Stimulated activated memory B cell treated with anti-CD40 and anti-IgM and Interleukin-4, amounts not matched to agents 10 μg/mL and 1 μg/mL and 100 μg/mL, for 72 hours (primary cell): ENCODE results near the gene PLOD3.

ENCODE experiments used
- ATAC-seq: fragments of 150-1000 bp; cut with Tn5 transposase; 2 replicates; pipeline ENCODE4 v1.10.0; 2021
- H3K27ac Mint-ChIP-seq: one replicate; pipeline ENCODE4 v1.8.0; 2022; ENCODE audit warnings: mild to moderate bottlenecking, mixed read lengths
- H3K27me3 Mint-ChIP-seq: one replicate; pipeline ENCODE4 v1.8.0; 2022; ENCODE audit warnings: mixed read lengths
- H3K36me3 Mint-ChIP-seq: one replicate; pipeline ENCODE4 v1.8.0; 2022; ENCODE audit warnings: mixed read lengths
- H3K4me1 Mint-ChIP-seq: one replicate; pipeline ENCODE4 v1.8.0; 2022; ENCODE audit warnings: mixed read lengths
- H3K4me3 Mint-ChIP-seq: one replicate; pipeline ENCODE4 v1.8.0; 2022; ENCODE audit warnings: mild to moderate bottlenecking, moderate library complexity, mixed read lengths
- H3K9me3 Mint-ChIP-seq: one replicate; pipeline ENCODE4 v1.8.0; 2022; ENCODE audit warnings: mixed read lengths

Gene PLOD3

DNA sequence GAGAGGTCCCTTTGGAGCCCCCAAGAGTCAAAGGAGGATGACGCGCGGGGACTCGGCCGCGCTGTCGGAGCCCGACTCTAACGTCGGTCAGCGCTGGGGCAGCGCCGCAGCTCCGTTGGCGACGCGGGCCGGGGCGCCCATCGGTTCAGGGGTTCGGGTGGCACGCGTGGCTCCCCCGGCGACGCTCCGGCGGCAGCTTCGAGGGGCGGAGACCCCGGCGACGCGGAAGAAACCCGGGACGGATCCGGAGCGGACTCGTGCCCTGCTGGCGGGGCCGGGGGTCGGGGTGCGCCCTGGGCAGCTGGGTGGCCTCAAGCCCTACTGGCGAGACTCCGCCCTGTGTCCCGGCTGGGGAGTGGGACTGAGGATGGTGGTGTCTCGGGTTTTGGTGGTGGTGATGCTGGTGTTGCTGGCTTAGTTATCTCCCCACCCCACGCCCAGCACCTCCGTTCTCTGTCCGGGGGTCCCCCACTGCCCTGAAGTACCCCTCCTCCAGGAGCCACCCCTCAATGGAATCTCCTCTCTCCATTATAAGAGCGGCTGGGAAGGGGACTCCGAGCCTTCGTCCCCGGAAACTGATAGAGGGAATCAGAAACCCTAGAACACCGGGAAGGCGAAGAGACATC lies 37.1 kb downstream of the PLOD3 start, which contains the start of gene NAT16:
NAT16 (minus strand) TSS at position 164 of the 626 bp plus-strand sequence. CDS start 5,486 bp downstream, outside the sequence.
- H3K36me3 Mint-ChIP-seq, result no peaks in the 10 kb centered on the region
- peaks cover 23% of the 10 kb centered on the region for H3K4me1 Mint-ChIP-seq
- peaks cover 82% of the 10 kb centered on the region for H3K27me3 Mint-ChIP-seq
- peak within 1 kb of the TSS; percentile 42 for H3K27ac Mint-ChIP-seq
- H3K4me3 Mint-ChIP-seq, result peak within 1 kb of the TSS; percentile 73
- peak; percentile 47 for ATAC-seq
- H3K9me3 Mint-ChIP-seq, result no peaks in the 10 kb centered on the region

DNA sequence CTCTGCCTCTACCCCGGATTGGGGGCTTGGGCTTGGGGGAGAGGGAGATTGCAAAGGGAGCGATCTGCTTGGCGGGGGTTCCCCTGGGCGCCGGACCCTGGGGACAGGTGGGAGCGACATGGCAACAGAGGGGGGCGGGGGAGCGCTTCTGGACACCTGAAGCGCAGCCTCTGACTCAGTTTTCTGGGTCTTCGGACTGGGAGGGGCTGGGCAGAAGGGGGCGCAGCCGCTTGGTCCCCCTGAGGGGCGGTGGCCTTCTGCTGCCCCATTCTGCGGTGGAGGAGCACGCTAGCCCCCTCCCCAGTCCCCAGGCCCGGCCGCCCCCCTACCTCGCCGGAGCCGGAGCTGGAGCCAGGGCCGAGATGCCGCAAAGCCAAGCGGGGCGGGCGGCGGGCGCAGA lies 37.7 kb downstream of the PLOD3 start:
- no peak for ATAC-seq
- H3K36me3 Mint-ChIP-seq, result no peaks in the 10 kb centered on the region
- H3K4me1 Mint-ChIP-seq, result peaks cover 29% of the 10 kb centered on the region
- H3K27me3 Mint-ChIP-seq, result peaks cover 82% of the 10 kb centered on the region
- H3K27ac Mint-ChIP-seq, result no peak overlapping the region
- H3K9me3 Mint-ChIP-seq, result no peaks in the 10 kb centered on the region
- no peak overlapping the region for H3K4me3 Mint-ChIP-seq

DNA sequence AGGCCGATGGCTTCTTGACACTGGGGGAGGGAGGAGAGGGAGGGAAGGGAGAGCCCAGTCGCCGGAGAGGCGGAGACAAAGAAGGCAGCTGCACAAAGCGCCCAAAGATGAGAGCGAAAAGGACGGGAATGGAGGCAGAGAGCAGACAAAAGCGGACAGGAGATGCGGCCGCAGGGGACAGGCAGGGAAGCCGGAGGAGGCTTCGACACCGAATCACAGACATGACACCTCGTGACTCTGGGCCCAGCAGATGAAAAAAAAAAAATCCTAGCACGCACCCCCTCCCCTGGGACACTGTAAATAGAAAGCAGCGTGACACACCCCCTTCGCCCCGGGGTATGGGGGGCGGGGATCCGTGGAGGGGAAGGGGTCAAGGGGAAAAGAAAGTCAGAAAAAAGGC lies 38.3 kb downstream of the PLOD3 start:
- ATAC-seq, result peak; percentile 45
- Mint-ChIP-seq H3K9me3 (peaks cover 1% of the 10 kb centered on the region), H3K4me3 (peak overlapping the region; percentile 73), H3K27ac (peak overlapping the region; percentile 42), H3K27me3 (peaks cover 83% of the 10 kb centered on the region), H3K4me1 (peaks cover 35% of the 10 kb centered on the region), H3K36me3 (no peaks in the 10 kb centered on the region)

DNA sequence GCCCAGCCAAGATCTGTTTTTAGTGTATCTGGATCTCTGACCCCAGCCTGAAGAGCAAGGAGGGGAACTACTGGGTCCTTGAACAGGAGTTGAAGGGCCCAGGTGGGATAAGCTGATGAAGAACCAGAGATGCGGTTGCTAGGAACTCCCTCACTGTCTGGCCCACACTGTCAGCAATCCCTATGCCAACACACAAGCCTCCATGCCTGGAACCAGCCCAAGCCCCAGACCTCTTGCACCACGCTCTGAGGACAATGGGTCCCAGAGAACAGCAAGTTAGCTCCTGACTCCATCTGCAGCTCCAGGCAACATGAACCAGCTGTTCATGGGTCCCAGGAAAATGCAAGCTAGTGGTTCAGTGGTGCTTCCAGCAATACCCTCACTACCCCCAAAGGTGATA lies 39.7 kb downstream of the PLOD3 start:
- no peak for ATAC-seq
- Mint-ChIP-seq H3K9me3 (peaks cover 3% of the 10 kb centered on the region), H3K27me3 (peaks cover 94% of the 10 kb centered on the region), H3K36me3 (no peaks in the 10 kb centered on the region), H3K4me1 (peaks cover 48% of the 10 kb centered on the region), H3K27ac (no peak overlapping the region), H3K4me3 (no peak overlapping the region)

DNA sequence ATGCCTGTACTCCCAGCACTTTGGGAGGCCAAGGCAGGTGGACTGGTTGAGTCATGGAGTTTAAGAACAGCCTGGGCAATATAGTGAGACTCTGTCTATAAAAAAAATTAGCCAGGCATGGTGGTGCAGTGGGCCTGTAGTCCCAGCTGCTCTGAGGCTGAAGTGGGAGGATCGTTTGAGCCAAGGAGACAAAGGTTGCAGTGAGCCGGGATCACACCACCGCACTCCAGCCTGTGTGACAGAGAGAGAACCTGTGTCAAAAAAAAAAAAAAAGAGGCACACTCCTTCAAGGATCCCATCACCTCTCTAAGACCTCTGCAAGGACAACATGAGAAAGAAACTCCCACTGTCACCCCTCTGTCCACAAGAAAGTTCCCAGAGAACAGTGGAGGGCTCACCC lies 41.7 kb downstream of the PLOD3 start:
- ATAC-seq, result no peak
- Mint-ChIP-seq H3K9me3 (peaks cover 3% of the 10 kb centered on the region), H3K27me3 (peaks cover 99% of the 10 kb centered on the region), H3K27ac (no peak overlapping the region), H3K36me3 (no peaks in the 10 kb centered on the region), H3K4me3 (no peak overlapping the region), H3K4me1 (peaks cover 65% of the 10 kb centered on the region)

DNA sequence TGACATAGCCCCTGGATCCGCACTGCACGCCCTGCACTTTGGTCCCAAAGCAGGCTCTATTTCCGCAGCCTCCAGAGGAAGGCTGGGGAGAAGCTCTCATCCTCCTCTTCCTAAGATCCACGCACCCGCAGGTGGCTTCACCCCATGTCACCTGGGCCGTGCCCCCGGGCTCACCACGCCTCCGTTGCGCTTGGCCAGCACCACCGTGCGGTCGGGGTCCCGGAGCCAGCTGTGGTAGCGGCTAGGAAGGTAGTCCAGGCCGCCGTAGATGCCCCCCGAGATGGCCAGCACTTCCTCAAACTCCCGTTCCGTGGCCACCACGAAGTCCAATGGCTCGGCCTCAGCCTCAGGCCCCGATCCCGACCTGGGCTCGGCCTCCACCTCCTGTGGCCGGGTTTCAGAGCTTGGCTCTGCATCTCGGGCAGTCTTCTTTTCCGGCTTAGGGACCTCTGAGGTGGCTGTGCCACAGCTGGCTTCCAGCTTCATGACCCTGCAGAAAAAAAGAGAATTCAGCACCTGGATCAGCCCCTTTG lies 43.0 kb downstream of the PLOD3 start:
- ATAC-seq, result no peak
- H3K36me3 Mint-ChIP-seq, result no peaks in the 10 kb centered on the region
- H3K27ac Mint-ChIP-seq, result no peak overlapping the region
- peaks cover 3% of the 10 kb centered on the region for H3K9me3 Mint-ChIP-seq
- peaks cover 99% of the 10 kb centered on the region for H3K27me3 Mint-ChIP-seq
- peaks cover 65% of the 10 kb centered on the region for H3K4me1 Mint-ChIP-seq
- H3K4me3 Mint-ChIP-seq, result peak overlapping the region; percentile 25

DNA sequence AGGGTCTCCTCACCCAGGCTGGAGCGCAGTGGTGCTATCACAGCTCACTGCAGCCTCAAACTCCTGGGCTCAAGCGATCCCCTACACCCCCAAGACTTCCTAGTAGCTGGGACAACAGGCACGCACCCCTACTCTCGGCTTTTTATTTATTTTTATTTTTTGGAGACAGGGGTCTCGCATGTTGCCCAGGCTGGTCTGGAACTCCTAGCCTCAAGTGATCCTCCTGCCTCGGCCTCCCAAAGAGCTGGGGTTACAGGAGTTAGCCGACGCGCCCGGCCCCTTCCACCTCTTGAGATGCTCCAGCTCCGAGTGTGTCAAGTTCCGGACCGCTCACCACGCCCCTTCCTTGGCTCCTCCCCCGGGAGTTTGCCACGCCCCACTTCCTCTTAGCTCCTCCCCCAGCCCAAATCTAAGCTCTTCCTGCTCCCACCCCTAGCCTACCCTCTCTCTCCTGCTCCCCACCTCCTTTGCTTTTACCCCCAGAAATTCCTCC lies 43.6 kb downstream of the PLOD3 start:
- H3K27ac Mint-ChIP-seq, result no peak overlapping the region
- H3K36me3 Mint-ChIP-seq, result no peaks in the 10 kb centered on the region
- peaks cover 3% of the 10 kb centered on the region for H3K9me3 Mint-ChIP-seq
- ATAC-seq, result no peak
- peaks cover 65% of the 10 kb centered on the region for H3K4me1 Mint-ChIP-seq
- peak overlapping the region; percentile 25 for H3K4me3 Mint-ChIP-seq
- H3K27me3 Mint-ChIP-seq, result peaks cover 99% of the 10 kb centered on the region

DNA sequence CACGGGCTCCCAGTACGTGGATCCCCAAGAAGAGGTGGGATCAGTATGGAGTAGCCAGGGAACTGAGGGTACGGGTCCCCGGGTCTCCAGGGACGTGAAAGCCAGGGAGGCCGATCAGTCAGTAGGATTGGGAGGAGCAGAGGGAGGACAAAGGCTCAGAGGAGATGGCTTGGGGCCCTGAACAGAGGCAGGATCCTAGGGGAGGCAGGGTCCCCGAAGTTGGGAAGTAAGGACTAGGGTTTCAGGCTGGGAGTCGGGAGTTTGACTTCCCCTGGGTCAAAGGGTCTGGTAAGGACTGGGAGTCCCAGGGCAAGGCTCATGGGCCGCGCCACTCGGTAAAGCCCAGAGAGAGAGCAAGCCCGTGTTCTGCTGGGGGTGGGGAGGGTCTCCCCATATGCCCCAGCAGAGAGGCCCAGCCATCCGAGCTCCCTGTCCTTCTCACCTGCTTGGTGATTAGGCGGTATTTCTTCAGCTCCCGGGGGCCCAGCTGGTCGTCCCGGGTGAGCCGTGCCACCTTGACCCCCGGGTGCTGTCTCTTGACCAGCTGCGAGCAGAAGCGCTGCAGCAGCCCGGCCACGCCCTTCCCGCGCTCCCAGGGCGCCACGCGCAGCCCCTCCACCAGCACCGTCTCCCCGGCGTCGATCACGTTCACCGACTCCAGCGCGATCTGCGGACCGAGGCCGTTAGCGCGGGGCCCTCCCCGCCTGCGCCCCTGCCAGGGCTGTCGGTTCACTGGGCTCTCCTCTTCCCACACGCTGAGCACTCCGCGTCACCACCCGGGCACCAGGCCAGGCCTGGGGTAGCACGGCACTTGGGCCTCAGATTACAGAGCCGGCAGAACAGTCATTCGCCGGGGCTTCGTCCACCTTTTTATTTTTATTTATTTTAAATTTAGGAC lies 44.3 kb downstream of the PLOD3 start:
- no peak overlapping the region for H3K27ac Mint-ChIP-seq
- no peaks in the 10 kb centered on the region for H3K36me3 Mint-ChIP-seq
- ATAC-seq, result no peak
- H3K27me3 Mint-ChIP-seq, result peaks cover 100% of the 10 kb centered on the region
- peak overlapping the region; percentile 65 for H3K4me3 Mint-ChIP-seq
- H3K9me3 Mint-ChIP-seq, result peaks cover 3% of the 10 kb centered on the region
- H3K4me1 Mint-ChIP-seq, result peaks cover 71% of the 10 kb centered on the region

DNA sequence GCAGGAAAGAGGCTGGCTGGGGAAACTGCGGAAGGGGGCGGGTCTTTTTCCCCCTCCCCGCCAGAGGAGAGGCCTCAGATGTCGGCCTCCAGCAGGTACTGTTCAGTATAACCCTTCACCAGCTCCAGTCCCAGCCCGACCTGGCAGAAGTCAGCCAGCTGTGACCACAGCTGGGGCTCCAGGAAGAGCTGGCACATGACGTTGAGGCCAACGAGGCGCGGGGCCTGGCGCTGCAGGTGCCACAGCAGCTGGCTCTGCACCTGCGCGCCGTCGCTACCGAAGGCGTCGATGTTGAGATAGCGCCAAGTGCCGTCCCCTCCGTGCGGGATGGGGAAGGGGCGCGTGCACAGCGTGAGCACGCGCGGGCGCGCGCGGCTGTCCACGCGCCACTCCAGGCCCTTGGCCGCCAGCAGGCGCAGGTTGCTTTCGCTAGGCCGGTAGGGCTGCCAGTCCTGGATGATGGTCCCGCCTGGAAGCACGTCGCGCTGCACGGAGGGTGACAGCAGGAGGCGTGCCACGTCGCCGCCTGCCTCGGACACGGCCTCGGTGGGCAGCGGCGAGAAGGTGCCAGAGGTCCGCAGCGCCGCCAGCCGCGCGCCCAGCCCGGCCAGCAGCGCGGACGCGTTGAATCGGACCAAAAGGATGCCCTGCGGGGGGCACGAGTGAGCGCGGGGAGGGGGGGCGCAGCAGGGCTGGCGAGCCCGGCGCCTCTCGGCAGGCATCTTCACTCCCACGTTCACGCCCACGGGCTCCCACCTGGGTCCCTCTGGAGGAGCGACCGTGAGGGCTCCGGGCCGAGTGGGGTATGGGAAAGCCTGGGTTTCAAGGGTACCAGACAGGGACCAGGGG lies 45.2 kb downstream of the PLOD3 start:
- peaks cover 73% of the 10 kb centered on the region for H3K4me1 Mint-ChIP-seq
- H3K27me3 Mint-ChIP-seq, result peaks cover 100% of the 10 kb centered on the region
- peak overlapping the region; percentile 65 for H3K4me3 Mint-ChIP-seq
- H3K36me3 Mint-ChIP-seq, result no peaks in the 10 kb centered on the region
- ATAC-seq, result peak; percentile 52
- no peak overlapping the region for H3K27ac Mint-ChIP-seq
- H3K9me3 Mint-ChIP-seq, result peaks cover 3% of the 10 kb centered on the region

DNA sequence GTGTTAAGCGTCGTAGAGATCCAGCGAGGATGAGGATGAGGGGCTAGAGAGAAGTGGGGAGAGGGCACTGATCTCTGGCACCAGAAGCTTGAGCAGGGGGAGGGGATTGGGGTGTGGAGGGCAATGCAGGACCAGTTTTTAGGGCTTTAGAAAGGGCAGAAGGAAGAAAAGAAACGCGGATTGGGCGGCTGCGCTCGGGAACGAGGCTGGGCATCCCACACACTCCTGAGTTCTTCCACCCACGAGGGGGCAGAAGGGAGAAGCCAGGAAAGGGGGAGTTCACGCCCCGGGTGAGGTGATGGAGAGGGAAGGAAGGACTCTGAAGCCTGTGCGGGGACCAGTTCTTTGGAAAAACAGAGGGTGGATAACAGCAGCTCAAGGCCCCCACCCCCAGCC lies 45.9 kb downstream of the PLOD3 start:
- Mint-ChIP-seq H3K27ac (peak overlapping the region; percentile 18), H3K4me1 (peaks cover 80% of the 10 kb centered on the region), H3K27me3 (peaks cover 100% of the 10 kb centered on the region), H3K36me3 (no peaks in the 10 kb centered on the region), H3K9me3 (peaks cover 3% of the 10 kb centered on the region), H3K4me3 (peak overlapping the region; percentile 47)
- no peak for ATAC-seq

DNA sequence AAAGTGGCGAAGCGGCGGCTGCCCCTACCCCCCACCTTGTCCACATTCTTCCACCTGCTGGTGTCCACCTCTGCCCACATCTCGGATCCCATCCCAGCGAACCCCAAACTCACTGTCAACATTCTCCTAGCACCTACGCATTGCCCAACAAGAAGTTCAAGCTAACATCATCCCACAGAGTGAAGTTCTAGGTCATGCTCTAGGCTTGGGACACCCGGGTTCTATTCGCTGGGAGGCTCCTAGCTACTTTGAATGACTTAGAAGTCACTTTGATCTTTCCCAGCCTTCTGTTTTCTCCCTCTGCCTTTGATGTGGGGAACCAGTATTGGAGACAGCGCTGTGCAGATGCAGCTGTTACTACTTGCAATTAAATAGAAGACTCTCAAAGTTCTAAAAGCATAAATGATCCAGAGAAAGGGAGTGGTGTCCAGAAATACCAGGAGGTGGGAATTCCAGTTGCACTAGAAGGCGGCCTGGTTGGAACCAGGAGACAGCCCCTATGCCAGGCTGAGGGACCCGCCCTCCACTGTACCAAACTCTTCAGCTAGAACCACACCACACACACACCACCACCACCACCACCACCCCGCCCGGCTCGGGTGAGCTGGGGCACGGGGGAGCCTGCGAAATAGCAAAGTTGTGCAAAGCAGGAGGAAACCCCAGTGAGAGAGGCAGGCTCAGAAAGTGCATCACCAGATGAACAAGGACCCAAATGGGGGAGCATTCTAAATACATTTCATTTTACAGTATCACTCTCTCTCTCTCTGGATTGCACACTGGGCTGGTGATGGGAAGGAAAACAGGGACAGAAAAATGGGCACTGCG lies 46.6 kb downstream of the PLOD3 start:
- H3K9me3 Mint-ChIP-seq, result peaks cover 3% of the 10 kb centered on the region
- H3K27me3 Mint-ChIP-seq, result peaks cover 100% of the 10 kb centered on the region
- H3K4me1 Mint-ChIP-seq, result peaks cover 86% of the 10 kb centered on the region
- no peak for ATAC-seq
- H3K27ac Mint-ChIP-seq, result peak overlapping the region; percentile 18
- peaks cover under 1% of the 10 kb centered on the region for H3K36me3 Mint-ChIP-seq
- peak overlapping the region; percentile 47 for H3K4me3 Mint-ChIP-seq

DNA sequence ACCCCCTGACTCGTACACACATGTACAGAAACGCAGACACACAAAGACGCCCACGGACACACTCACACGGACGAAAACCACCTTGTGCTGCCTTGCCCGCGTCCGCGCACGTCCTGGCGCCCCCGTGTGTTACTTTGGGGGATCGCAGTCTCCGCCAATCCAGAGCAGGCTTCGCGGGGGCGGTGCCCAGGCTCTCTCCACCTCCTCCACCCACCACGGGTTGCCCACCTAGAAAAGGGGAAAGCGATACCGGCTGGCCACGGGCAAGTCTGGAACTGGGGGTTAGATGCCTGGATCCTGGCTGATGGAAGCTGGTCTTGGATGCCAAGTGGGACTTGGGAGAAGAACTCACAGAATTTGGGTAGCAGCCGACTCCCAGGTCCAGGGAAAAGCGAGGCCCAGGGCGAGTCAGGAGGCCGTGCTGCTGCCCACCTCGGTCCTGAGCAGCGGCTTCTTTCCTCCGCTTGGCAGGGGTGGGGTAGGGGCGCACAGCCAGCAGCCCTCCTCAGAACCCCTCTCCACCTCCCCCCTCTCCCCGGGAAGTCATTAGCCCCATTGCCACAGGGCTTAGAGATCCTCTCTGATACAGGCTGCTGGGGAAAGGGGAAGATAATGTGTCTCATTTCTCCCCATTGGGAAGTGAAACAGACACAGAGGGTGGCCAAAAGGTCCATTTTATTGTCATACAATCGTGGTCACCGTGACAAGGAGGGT lies 47.4 kb downstream of the PLOD3 start:
- Mint-ChIP-seq H3K4me1 (peaks cover 90% of the 10 kb centered on the region), H3K9me3 (peaks cover 3% of the 10 kb centered on the region), H3K4me3 (peak overlapping the region; percentile 16), H3K27ac (no peak overlapping the region), H3K27me3 (peaks cover 100% of the 10 kb centered on the region), H3K36me3 (peaks cover 5% of the 10 kb centered on the region)
- ATAC-seq, result peak; percentile 27

DNA sequence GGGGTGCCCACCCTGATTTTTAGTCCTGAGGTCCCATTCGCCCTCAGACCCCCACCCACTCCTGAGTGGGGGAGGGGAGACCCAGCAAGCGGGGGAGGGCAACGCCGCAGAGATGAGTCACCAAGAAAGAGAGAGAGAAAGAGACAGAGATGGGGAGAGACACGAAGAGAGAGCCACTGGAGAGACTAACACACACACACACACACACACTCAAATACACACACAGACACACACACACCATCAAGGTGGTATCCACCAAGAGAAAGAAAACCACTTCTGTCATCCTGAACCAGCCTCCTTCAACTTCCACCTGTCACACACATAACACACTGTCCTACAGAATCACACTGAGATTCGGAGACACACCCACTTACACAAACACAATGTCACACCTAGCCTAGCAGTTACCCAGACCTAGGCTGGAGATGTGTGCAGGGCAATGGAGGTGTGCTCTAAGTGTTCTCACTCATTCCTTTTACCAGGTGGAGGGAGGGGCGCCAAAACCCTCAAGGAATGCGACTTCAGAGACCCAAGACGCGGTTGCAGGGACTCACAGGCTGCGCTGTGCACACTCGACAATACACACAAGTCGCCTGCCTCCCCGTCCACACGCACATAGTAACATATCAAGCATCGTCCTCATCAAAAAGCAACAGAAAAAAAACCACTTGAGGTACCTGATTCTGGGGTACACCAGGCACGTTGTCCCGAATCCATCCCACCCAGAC lies 48.1 kb downstream of the PLOD3 start:
- Mint-ChIP-seq H3K4me1 (peaks cover 90% of the 10 kb centered on the region), H3K27me3 (peaks cover 100% of the 10 kb centered on the region), H3K36me3 (peaks cover 5% of the 10 kb centered on the region), H3K9me3 (peaks cover 3% of the 10 kb centered on the region), H3K4me3 (peak overlapping the region; percentile 16), H3K27ac (no peak overlapping the region)
- no peak for ATAC-seq
